NCI-H1436 (cell line): ENCODE measurements around the gene CERKL.
"Not testable (repeated sequence)": the region's sequence is repeated elsewhere in the genome, so short reads cannot be mapped to it uniquely, and the experiment has no call there.

Experiments used
- DNase-seq: peaks from one replicate; lab custom pipeline; 2025; lab: John Stamatoyannopoulos, UW

CERKL gene, protein sequence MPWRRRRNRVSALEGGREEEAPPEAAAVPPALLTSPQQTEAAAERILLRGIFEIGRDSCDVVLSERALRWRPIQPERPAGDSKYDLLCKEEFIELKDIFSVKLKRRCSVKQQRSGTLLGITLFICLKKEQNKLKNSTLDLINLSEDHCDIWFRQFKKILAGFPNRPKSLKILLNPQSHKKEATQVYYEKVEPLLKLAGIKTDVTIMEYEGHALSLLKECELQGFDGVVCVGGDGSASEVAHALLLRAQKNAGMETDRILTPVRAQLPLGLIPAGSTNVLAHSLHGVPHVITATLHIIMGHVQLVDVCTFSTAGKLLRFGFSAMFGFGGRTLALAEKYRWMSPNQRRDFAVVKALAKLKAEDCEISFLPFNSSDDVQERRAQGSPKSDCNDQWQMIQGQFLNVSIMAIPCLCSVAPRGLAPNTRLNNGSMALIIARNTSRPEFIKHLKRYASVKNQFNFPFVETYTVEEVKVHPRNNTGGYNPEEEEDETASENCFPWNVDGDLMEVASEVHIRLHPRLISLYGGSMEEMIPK

DNA sequence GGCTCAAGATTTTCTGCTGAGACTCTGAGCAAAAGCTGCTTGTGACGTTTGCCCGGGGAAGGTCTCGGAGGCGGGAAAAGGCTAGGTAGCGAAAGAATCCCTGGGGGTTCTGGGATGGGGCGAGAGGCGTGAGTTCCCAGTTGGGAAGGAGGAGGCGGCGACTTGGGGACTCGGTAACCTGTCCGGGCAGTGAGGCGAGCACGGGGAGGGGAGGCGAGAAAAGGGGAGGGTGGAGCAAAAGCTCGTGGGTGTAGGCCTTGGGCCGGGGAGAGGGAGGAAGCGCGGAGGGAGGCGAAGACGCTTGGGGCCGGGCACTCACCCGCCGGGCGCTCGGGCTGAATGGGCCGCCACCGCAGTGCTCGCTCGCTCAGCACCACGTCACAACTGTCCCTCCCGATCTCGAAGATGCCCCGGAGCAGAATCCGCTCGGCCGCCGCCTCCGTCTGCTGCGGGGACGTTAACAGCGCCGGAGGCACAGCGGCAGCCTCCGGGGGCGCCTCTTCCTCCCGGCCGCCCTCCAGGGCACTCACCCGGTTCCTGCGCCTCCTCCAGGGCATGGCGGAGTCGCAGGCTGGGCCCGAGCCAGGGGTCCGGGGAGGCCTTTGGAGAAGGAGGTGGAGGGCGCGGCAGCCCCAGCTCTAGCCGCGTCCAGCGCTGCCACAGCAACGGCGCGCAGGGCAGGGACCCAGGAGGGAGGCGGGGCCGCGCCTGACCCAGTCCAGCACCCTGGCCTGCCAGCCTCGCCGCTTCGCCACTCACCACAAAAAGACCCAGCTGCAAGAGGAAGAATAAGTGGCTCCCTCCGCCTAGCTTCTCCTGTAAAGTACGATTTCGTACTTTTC, at the start of gene CERKL:
TSS of gene CERKL (minus strand) at position 656 of the 842 bp plus-strand sequence. CDS start at position 557, 99 bp downstream.
- DNase-seq = no peak

DNA sequence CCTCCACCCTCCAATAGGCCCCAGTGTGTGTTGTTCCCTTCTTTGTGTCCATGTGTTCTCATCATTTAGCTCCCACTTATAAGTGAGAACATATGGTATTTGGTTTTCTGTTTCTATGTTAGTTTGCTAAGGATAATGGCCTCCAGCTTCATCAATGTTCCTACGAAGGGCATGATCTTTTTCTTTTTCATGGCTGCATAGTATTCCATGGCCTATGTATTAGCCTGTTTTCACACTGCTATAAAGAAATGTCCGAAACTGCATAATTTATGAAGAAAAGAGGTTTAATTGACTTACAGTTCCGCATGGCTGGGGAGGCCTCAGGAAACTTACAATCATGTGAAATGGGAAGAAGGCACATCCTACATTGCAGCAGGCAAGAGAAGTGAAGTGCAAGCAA, 45.6 kb upstream of the CERKL start:
- DNase-seq = not testable (repeated sequence)

DNA sequence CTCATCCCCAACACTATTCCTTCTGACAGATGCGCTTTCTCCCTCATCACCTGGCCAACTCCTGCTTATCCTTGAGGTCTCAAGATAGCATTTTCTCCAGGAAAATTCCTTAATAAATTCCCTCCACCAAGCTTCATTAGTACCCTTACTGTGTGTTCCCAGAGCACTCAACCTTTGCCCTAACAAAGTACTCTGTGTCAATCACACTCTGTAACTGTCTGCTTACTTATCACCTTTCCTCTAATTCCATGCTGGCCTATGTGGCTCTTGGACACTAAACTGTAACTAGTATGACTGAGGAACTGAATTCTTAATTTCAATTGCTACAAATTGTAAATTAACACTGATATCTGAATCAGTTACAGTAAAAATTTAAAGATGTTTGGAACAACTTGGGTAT, 41.3 kb upstream of the CERKL start:
- DNase-seq = no peak

DNA sequence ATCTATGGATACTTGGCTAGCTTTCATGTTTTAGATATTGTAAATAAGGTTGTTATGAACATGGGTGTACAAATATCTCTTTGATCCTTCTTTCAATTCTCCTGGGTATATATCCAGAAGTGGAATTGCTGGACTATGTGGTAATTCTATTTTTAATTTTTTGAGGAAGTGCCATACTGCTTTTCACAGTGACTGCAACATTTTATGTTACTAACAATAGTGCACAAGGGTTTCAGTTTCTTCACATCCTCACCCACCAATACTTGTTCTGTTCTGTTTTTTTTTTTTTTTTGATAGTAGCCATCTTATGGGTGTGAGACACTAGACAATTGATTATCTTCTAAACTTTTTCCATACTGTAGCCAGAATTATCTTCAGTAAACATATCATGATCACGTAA, 40.7 kb upstream of the CERKL start:
- no peak for DNase-seq

DNA sequence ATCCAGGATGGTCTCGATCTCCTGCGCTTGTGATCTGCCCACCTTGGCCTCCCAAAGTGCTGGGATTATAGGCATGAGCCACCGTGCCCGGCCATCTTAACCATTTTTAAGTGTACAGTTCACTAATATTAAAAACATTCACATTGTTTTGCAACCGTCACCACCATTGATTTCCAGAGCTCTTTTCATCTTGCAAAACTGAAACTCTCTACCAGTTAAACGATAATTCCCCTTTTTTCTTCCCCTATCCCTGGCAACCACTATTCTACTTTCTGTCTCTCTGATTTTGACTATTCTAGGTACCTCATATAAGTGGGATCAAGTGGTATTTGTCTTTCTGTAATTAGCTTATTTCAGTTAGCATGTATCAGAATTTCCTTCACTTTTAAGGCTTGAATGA, 40.2 kb upstream of the CERKL start:
- DNase-seq = no peak

DNA sequence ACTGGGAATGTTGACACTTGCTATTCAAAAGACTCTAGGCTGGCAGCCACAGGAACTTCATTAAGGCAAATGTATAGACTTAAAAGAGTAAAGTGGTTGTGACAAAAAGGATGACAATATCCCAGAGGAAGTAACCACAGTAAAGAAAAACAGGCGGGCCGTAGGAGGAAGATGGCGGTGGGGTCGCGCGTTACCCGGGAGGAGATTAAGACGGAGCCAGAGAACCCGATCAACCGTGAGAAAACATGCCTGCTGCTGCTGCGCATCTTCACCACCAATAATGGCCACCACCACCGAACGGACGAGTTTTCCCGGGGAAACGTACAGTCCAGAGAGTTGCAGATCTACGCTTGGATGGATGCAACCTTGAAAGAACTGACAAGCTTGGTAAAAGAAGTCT, 37.4 kb upstream of the CERKL start:
- DNase-seq = no peak

DNA sequence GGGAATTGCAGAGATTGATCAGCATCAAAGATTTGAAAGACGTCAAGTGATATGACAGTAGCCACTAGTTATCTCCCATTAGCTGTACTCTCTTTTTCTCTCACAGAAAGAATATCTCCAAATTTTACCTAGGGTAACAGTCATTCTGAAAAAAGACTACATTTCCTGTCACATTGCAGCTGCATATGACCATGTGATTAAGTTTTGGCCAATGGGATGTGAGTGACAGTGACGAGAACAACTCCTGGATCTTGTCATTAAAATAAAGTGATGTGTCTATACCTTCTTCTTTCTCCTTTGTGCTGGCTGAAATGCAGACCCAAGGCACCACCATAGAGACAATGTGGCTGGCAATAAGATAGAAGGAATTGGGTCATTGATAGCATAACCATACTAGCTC, 34.0 kb upstream of the CERKL start:
- no peak for DNase-seq

DNA sequence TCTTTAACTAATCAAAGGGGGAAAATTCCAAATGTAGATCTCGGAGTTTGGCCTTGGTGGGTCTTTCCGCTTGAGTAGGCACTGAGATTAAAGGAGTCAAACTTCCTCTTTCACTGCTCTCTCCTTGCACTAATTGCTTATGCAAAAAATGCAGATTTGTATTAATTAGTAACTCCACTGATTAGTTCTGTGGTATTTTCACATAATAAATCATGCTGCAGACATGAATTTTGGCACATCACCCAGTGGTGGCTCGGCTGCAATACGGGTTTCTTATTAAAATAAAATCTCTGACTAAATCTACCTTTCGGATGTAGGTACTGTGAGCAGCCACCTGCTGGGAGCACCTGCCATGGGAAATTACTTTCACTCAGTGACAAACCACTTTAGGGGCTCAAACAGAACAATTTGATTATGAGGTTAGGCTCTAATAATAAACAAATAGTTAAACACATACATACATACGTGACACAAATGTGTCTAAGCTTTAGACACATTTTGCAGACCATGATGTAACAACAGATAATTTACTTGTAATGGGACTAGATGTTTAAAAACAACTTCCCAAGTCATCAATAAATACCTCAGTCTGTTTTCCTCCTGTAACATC, 29.8 kb upstream of the CERKL start:
- DNase-seq = peak; percentile 49

DNA sequence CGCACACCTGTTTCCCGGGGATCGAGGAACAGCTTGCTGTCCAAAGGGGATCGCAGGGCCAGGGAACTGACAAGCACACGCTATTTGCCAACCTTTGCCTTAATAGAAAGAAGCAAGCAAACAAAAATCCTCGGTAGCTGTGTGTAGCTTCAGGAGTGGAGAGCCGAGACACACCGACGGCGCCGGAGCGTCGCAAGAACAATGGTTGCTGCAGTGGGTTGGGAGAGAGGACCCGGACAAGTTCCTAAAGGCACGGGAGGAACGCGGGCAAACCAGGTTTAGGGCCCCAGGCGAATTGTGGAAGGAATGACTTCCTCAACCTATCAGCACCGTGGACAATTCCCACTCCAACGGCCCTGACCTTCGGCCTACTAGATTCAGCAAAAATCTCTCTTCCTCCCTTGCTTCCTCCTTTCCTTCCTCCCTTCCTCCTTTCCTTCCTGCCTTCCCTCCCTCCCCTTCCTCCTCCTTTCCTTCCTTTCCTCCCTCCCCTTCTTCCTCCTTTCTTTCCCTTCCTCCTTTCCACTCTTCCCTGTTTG, 28.3 kb upstream of the CERKL start:
- no peak for DNase-seq

DNA sequence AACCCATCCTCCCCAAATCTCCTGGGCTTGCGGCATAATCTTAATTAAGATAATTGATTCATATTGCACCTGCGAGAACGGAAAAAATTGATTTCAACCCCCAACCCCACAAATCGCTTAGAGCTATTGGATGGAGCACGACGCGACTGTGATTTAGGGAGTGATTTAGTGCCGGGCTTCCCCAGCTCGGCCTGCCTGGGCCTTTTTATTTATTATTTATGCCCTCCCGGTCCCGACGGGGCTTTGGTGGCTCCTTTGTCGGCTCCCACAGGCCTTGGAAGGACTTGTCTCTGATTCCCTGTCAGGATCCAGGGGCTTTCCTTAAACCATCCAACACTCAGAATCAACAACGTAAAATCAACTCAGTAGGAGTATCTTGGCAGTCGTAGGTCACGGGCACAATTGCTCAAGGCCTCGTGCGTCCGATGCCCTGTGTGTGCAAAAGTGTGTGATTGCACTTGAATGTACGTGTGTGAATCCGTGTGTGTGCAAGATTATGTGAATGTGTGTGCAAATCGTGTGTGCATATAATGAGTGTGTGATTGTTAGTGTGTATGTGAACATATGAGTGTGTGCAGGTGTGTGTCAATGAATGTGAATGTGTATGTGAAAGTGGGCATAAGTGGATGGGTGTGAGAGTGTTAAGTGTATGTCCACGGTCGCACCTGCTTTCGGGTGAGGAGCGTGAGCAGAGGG, 27.7 kb upstream of the CERKL start:
- no peak for DNase-seq

DNA sequence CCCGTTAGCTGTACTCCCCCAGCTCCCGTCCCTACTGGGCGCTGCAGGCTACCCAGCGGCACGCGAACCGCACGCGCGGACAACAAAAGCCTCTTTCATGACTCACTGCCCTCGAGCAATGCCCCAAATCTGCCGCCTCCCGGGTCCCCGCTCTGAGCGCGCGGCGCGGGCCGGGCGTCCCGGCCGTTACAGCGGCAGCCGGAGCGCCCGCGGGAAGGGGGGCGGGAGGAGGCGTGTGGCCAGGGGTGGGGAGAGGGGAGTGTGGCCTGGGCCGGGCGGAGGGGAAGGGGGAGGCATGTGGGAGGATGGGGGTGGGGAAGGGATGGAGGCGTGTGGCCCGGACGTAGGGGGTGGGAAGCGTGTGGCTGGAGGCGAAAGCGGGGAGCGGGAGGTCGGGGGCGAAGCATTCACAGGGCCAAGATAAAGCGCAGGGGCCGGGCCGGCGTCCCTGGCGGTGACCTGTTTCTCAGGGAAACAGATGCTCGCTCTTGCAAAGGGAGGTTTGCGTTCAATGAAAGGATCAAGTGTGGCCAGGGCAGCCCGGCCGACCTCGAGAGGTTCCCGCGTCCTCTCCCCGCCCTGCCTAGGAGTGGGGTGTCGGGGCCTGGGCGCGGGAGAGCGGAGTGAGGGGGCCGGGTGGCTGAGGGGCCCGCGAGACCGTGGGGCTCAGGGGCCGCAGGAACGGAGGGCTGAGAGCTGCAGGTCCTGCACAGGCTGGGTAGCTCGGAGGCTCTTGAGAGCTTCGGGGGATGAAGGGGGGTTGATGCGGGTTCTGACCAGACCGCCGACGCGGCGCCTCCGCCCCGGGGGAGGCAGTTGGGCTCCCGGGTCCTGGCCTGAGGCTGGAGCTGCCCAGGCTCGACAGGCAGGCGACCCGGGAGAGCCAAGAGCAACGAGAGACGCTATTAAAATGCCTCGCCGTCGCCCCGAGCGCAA, 26.9 kb upstream of the CERKL start:
- no peak for DNase-seq

DNA sequence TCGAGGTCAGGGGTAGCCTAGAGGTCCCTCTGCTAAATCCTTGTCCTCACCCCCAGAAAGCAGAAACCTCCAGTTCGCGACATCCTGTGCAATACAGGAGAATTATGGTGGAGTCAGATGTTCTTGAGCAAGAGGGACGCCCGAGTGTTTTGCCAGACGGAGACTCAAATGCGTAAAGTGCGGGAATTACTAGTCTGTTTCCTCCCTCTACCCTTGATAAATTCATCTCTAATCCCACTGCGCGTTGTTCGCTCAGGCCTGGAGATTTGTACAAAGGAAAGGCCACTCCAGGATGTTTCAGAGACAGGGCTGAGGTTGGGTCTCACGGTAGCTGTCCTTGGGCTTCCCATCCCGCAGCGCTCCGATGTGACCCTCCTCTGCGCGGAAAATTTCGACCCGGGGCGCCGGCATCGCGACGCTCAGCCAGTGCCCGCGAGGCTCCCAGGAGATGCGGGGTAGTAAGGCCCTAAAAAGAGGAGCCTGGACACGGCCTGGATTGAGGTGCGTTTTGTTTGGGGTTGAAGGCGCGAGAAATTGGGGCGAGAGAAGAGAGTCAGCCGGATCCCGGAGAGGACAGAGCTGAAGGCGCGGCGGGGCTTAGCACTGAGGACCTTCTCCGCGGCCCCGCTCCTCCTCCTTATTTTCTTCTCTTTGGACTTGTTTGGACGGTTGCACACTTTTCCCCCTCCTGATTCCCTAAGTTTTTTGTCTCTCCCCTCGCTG, 26.1 kb upstream of the CERKL start:
- DNase-seq = no peak

DNA sequence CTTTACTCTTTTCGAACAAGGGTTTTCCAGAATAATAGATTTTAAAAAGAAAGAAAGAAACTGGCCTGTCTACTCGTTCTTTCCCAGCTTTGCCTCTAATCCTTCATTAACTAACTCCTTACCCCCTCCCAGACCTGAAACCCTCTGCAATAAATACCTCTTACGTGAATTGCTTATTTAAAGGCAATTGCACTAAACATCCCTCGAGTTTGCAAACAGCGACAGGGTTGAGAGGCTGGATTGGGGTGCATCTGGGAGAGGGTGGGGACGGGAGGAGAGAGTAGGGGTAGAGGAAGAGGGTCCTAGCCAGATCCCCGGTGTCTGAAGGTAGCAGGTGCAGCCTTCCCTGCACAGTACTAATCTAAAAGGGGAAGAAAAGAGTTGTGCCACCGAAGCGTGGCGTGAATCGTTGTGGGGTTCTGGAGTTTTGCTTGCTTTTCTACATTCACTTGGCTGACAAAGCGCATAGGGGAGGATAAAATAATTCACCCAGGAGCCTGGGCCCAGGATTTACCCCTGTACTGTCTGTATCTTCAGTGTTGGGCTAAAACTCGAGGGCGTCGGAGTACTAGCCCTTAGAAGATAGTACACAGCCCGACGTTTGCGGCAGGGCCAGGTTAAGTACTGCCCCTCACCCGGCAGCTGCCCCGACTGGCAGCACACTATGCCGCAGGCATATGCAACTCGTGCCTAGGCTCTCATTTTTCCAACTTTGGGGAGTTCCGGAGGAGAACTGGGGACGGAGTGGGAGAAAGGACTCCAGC, 25.3 kb upstream of the CERKL start:
- DNase-seq = no peak

DNA sequence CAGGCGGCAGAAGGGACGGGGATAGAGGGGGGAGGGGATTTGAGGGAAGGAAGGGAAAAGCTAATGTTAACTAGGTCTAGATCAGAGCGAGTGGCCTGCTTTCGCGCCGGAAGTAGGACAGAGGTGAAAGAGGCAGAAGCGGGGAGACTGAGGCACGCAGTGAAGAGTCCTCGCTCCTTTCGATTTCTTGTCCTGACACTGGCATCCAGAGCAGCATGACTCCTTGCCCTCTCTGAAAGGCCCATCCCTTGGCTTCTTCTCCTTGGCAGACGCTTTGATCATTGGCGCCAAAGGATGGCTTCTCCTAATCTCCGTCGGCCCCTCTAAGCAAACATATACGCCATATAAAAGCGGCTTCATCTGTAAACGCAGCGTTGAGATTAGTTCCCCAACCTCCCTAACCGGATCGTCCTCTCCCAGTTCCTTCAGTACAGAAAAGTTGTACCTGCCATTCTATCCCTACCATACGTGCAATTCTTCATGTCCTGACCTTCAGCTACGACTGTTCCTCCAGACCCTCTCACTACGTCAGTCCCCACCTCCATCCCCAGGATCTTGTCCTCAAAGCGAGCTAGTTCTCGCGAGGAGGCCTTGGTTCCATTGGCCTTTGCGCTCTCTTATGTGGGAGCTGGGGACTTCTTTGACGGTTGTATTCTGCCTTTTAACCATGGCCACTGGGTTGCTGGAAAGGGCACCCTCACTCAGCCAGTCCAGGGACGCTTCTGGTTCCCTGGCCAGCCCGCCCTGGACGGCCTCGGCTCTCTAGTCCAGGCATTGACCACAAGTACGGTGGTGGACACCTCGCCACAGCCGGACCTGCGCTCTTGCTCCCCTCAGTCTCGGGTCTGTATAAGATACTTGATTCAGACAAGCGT, 24.3 kb upstream of the CERKL start:
- no peak for DNase-seq

DNA sequence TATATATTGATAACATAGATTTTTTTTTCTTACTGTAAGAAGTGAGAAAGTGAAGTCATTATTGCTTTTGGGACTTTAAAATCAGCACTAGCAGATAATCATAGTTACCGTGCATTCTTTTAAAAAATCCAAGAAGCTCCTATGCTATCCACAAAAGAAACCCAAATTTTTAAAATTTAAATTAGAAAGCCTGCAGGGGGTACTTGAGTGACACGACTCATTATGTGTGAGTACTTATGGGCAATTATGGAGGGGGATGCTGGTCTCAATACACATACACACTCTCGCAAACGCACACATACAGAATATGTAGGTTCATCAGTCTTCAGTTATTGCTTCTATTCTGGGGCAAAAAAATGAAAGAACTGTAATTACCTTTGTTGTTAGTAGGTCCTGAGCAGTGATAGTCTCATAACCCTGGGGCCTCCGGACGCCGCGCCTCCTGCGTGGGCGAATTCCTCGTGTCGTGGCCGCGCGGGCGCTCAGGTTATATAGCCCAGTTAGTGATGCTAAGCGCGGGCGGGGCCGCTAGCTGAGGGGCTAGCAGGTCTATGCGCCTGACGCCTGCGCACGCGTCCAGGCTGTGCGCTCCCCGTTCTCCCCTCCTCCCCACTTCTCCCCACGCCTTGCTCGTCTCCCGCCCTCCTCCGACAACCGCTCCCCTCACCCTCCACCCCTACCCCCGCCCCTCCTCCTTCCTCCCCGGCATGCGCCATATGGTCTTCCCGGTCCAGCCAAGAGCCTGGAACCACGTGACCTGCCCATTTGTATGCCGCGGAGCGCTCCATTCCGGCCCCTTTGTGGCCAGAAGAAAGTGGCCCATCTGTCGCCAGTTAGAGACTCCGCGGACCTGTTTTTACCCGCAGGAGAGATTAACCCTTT, 23.4 kb upstream of the CERKL start, which contains the start of gene NEUROD1:
TSS of gene NEUROD1 (minus strand) at position 463 of the 882 bp plus-strand sequence. CDS start 1,657 bp downstream, outside the sequence.
- DNase-seq = no peak

DNA sequence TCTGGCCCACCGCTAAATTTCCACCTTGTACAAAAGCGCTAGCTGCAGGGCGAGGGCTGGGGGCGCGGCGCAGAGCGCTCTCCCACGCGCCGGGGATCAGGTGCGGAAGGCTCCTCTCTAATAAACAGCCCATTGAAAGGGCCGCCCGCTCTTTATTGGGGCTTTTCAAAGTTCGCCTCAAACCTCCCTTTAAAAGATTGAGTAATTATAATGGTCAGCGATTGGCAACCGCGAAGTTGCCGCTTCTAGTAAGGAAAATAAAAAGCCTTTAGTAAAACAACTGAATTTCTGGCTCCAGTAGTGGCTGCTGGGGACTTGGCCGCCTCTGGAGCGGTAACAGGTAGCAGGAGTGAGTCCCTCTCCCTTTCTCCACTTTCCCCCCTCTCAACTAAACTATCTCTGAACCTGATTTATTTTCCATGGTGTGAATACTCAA, 22.7 kb upstream of the CERKL start:
- no peak for DNase-seq
